Lower leg skin (tissue), 4 donors: Measurements from ENCODE around the gene BUD23. TPM values are rescaled to one million over a fixed set of nuclear protein-coding genes. Genes with fewer than 3 reads are reported as not detected.

ENCODE experiments used
- DNase-seq, 2 donors: peaks; one replicate each; pipeline ENCODE4 v3.0.0-alpha.2; 2019; ENCODE audit warnings: low spot score in 2 of 2
- H3K4me3 ChIP-seq: fragments of 200-600 bp; sonication (generic); 2 replicates; pipeline ENCODE4 v1.5.1; 2017; ENCODE audit warnings: mild to moderate bottlenecking, low read depth; ENCODE audit not compliant: poor library complexity, severe bottlenecking
- CTCF ChIP-seq, 3 donors: fragments of 450-650 bp; IDR thresholded peaks; one replicate each; pipeline ENCODE4 v1.5.1; 2016; ENCODE audit warnings: antibody characterized with exemption in 3 of 3, mild to moderate bottlenecking in 3 of 3, moderate library complexity in 2 of 3
- POLR2A ChIP-seq, 2 donors: fragments of 450-650 bp; IDR thresholded peaks; one replicate each; pipeline ENCODE4 v1.6.1; 2016 to 2017; ENCODE audit warnings: antibody characterized with exemption in 2 of 2, mild to moderate bottlenecking in 1 of 2, moderate library complexity in 1 of 2
- WGBS, 2 donors: methylation state at CpG; one replicate each; pipeline ENCODE4 v1.1.5; 2018; 5-methylcytosine and 5-hydroxymethylcytosine counted together
- intact Hi-C: fragments of 100-400 bp; cut with DNase I; formaldehyde crosslinking; loops from one replicate; pipeline ENCODE4 v1.15.0; 2023; ENCODE audit warnings: low total_unique reads
- total RNA-seq, 4 donors: library from RNA; depleted of rRNA; stranded (reverse); fragments of >200 nt; gene quantifications; one replicate each; pipeline ENCODE4 v1.1.0, GENCODE V29; 2016

Gene BUD23
- 10 to 100 TPM; 46.3 to 57.8 (median 53.2) TPM for total RNA-seq

- 0 to 1% methylated on average over 41 to 53 of the region's 68 CpGs for WGBS, 2 donors
- DNase-seq: peak; percentile 98 to 99
- TF ChIP-seq POLR2A (IDR thresholded peaks at IDR 0.05) (no peak), CTCF (IDR thresholded peaks at IDR 0.05) (no peak)
- H3K4me3 ChIP-seq: peak within 1 kb of the TSS; percentile 83
- intact Hi-C loops: no loop called here
These were observed at the start of gene BUD23, which contains the start of gene DNAJC30 for GRCh38 chr7:73683056-73683787. Gene BUD23 (plus strand): TSS chr7:73683597. CDS start chr7:73683626, 29 bp downstream. Gene DNAJC30 (minus strand): TSS chr7:73683453. CDS start chr7:73683423, 30 bp downstream.

- intact Hi-C loops: no loop called here
- TF ChIP-seq POLR2A (IDR thresholded peaks at IDR 0.05) (no peak), CTCF (IDR thresholded peaks at IDR 0.05) (no peak)
- WGBS, 2 donors: 68 to 78% methylated on average over 8 of the region's 8 CpGs
- H3K4me3 ChIP-seq: no peak overlapping the region
- no peak for DNase-seq
These were observed 49.6 kb upstream of the BUD23 start for GRCh38 chr7:73633844-73634243.

- TF ChIP-seq POLR2A (IDR thresholded peaks at IDR 0.05) (no peak), CTCF (IDR thresholded peaks at IDR 0.05) (no peak)
- no peak overlapping the region for H3K4me3 ChIP-seq
- no peak for DNase-seq
- 86 to 91% methylated on average over 8 of the region's 8 CpGs for WGBS, 2 donors
- intact Hi-C loops: no loop called here
These were observed 47.8 kb upstream of the BUD23 start for GRCh38 chr7:73635428-73636200.

GRCh38 chr7:73638911-73639310 is 44.5 kb upstream of the BUD23 start:
- intact Hi-C loops: no loop called here
- H3K4me3 ChIP-seq: no peak overlapping the region
- DNase-seq: no peak
- 73% methylated on average over 3 of the region's 3 CpGs for WGBS, 2 donors
- TF ChIP-seq POLR2A (IDR thresholded peaks at IDR 0.05): no peak
- no peak for TF ChIP-seq CTCF (IDR thresholded peaks at IDR 0.05)

- intact Hi-C loops: loop anchor here (10.0 kb wide), 1 partner anchor 178 kb away; no protein-coding TSS in a partner anchor
- TF ChIP-seq CTCF (IDR thresholded peaks at IDR 0.05): no peak
- WGBS, 2 donors: 72 to 86% methylated on average over 2 of the region's 2 CpGs
These were observed 40.6 kb upstream of the BUD23 start for GRCh38 chr7:73642834-73643233.

More at GRCh38 chr7:73642834-73643233, 40.6 kb upstream of the BUD23 start:
- no peak overlapping the region for H3K4me3 ChIP-seq
- DNase-seq: no peak
